Spleen (tissue), 7 donors: ENCODE measurements around the gene RFX5.
"Not testable (repeated sequence)": the region's sequence is repeated elsewhere in the genome, so short reads cannot be mapped to it uniquely, and the experiment has no call there.

Experiments used
- POLR2A ChIP-seq, 3 donors: fragments of 450-650 bp; IDR thresholded peaks; one replicate each; pipeline ENCODE4 v1.5.1; 2017; ENCODE audit warnings: antibody characterized with exemption in 3 of 3, mild to moderate bottlenecking in 1 of 3
- TF ChIP-seq, protein P1 (sequence below), 11 experiments: fragments of 200-600 bp in 7 of 11; fragments of 450-650 bp in 4 of 11; sonication (generic) in 4 of 11; IDR thresholded peaks in 8 of 11; conservative IDR thresholded peaks in 3 of 11; 1 replicate in 7 of 11; 2 replicates in 4 of 11; pipeline versions ENCODE4 v1.4.0 to v1.8.0; 2016 to 2021; ENCODE audit warnings: antibody characterized with exemption in 11 of 11, inconsistent platforms in 4 of 11, mild to moderate bottlenecking in 1 of 11
- donor health status: DM: no; HTN: no; CAD: no; lungs with moderate emphysema.
- donor health status: DM: no; HTN: no; CAD: no.
- donor health status: DM: no; HTN: no; CAD: no.

DNA sequence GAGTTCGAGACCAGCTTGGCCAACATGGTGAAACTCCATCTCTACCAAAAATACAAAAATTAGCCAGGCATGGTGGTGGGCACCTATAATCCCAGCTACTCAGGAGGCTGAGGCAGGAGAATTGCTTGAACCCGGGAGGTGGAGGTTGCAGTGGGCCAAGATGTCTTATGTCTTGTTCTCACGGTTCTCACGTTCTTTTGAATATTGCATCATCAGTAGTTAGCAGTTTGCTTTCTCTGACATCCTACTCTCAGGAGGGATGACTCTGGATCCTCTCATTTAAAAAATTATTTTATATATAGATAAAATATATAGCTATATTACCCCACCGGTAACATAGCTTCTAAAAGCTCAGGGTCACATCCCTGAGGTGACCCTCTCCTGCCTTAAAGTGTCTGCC lies 49.2 kb upstream of the RFX5 start:
- TF ChIP-seq, protein P1, sequence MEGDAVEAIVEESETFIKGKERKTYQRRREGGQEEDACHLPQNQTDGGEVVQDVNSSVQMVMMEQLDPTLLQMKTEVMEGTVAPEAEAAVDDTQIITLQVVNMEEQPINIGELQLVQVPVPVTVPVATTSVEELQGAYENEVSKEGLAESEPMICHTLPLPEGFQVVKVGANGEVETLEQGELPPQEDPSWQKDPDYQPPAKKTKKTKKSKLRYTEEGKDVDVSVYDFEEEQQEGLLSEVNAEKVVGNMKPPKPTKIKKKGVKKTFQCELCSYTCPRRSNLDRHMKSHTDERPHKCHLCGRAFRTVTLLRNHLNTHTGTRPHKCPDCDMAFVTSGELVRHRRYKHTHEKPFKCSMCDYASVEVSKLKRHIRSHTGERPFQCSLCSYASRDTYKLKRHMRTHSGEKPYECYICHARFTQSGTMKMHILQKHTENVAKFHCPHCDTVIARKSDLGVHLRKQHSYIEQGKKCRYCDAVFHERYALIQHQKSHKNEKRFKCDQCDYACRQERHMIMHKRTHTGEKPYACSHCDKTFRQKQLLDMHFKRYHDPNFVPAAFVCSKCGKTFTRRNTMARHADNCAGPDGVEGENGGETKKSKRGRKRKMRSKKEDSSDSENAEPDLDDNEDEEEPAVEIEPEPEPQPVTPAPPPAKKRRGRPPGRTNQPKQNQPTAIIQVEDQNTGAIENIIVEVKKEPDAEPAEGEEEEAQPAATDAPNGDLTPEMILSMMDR (IDR thresholded peaks at IDR 0.05 in 8 of 11, conservative IDR thresholded peaks at IDR 0.05 in 3 of 11): not testable (repeated sequence)
- not testable (repeated sequence) for TF ChIP-seq POLR2A (IDR thresholded peaks at IDR 0.05)
